Measurements from ENCODE around the gene SPRYD3. TPM values are rescaled to one million over a fixed set of nuclear protein-coding genes. Genes with fewer than 3 reads are reported as not detected.
"Not testable (repeated sequence)": the region's sequence is repeated elsewhere in the genome, so short reads cannot be mapped to it uniquely, and the experiment has no call there.

SPRYD3 gene
- total and polyA plus RNA-seq, 4 donors, result 53.8 to 101 (median 66.2) TPM

DNA sequence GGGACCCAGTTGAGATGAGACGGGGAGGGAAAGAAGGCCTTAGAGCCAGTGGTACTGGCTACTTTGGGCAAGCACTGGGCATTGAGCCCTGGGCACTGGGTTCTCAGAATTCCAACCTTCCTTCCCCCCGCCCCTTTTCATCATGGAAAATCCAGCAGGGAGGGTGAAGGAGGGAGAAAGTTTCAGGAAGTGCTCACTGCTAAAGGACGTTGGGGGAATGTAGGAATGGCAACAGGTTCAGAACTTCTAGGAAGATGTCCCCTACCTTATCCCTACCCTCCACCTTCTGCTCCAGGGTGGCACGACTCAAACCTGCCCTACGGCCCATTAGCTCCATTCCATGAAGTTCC is 33.5 kb downstream of the SPRYD3 start:
- intact Hi-C loops (cut with DNase I), result no loop called here
- DNase-seq, result peak; percentile 78 to 84
- Histone ChIP-seq H3K4me3 (ENCODE audit: low read length in 2 of 2) (peak overlapping the region; percentile 33 to 58), H3K27ac (ENCODE audit: low read depth in 1 of 2, low read length in 2 of 2) (peak overlapping the region; percentile 95 to 98), H3K9me3 (ENCODE audit: control insufficient read depth, low read length) (no peaks in the 10 kb centered on the region), H3K36me3 (ENCODE audit: control insufficient read depth in 1 of 2, insufficient read depth in 2 of 2, low read length in 1 of 2) (no peaks in the 10 kb centered on the region), H3K4me1 (ENCODE audit: control insufficient read depth in 1 of 2, insufficient read depth in 2 of 2, low read length in 2 of 2) (no peaks in the 10 kb centered on the region), H3K27me3 (ENCODE audit: control insufficient read depth in 1 of 2, insufficient read depth in 2 of 2, low read length in 1 of 2) (no peaks in the 10 kb centered on the region)
- WGBS, 2 donors, result 5 to 8% methylated on average over 5 of the region's 5 CpGs
- ATAC-seq (ENCODE audit: low FRiP score), result peak; percentile 31

DNA sequence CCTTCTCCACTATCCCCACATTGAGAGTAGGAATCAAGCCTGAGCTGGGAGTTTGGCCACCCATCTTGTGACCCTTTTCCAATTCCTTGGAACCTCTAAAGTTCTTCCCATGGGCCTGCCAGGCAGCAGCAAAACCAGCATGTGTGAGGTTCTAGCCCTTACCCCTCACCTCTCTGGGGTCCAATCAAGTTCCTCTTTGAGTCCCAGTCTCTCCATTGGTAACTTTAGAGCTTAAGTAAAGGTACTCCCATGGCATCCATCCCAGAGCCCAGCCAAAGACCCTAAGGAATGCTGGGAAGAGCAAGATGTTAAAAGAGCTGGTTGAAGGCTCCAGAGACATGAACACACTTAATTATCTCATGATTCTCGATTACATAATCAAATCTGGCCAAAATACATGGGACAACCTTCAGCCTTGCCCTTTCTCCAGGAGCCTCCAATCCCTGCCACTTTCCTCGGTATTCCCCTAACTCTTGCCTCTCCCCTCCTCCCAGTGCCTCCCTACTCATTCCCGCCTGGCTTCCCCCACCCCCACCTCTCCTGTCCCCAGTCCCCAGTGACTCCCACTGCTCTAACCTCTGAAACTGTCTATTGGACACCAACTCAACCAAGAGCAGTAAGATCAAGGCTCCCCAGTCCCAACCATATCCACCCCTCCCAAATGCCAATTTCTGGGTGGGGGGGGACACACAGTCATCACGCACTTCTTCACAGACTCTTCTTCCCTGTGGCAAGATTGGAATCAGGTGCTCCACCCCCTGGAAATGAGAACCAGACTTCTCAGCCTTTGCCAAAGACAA is 34.1 kb downstream of the SPRYD3 start:
- DNase-seq, result peak in 1 of 2 donors; percentile 63
- 13 to 28% methylated on average over 4 of the region's 4 CpGs for WGBS, 2 donors
- no peaks in the 10 kb centered on the region for H3K27me3 ChIP-seq (ENCODE audit: control insufficient read depth in 1 of 2, insufficient read depth in 2 of 2, low read length in 1 of 2)

DNA sequence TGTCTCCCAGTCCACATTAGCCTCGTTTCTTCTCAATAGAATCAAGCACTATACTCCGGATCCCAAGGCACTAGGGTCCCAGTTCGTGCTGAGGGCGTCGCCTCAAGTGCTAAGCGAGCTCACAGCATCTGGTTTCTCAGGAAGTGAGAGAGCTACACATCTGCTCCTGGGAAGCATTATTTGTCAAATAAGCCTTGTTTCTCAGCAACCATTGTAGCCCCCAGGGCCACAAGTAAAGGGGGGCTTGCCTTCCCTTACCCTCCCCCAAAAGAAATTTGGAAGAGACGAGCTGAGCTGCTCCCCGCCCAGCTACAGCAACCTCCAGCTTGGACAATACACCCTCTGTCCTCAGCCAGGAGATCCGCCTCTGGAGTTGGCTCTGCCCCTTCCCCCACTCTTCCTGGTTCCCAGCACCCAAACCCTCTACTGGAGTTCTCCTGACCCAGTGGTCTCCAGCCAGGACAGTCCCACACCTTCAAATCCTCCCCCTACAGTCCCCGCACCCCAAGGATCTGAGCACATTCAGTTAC is 35.1 kb downstream of the SPRYD3 start:
- 43 to 50% methylated on average over 10 of the region's 10 CpGs for WGBS, 2 donors
- Histone ChIP-seq H3K27ac (ENCODE audit: low read depth in 1 of 2, low read length in 2 of 2) (peak overlapping the region in 1 of 2 donors; percentile 49), H3K27me3 (ENCODE audit: control insufficient read depth in 1 of 2, insufficient read depth in 2 of 2, low read length in 1 of 2) (no peaks in the 10 kb centered on the region), H3K9me3 (ENCODE audit: control insufficient read depth, low read length) (no peaks in the 10 kb centered on the region), H3K4me3 (ENCODE audit: low read length in 2 of 2) (no peak overlapping the region), H3K4me1 (ENCODE audit: control insufficient read depth in 1 of 2, insufficient read depth in 2 of 2, low read length in 2 of 2) (no peaks in the 10 kb centered on the region), H3K36me3 (ENCODE audit: control insufficient read depth in 1 of 2, insufficient read depth in 2 of 2, low read length in 1 of 2) (peaks cover 2 to 4% of the 10 kb centered on the region in 2 donors)
- DNase-seq, result peak in 1 of 2 donors; percentile 70
- no peak for ATAC-seq (ENCODE audit: low FRiP score)
- intact Hi-C loops (cut with DNase I), result no loop called here

More for the DNA sequence above, 34.1 kb downstream of the SPRYD3 start:
- Histone ChIP-seq H3K9me3 (ENCODE audit: control insufficient read depth, low read length) (no peaks in the 10 kb centered on the region), H3K36me3 (ENCODE audit: control insufficient read depth in 1 of 2, insufficient read depth in 2 of 2, low read length in 1 of 2) (no peaks in the 10 kb centered on the region), H3K27ac (ENCODE audit: low read depth in 1 of 2, low read length in 2 of 2) (peak overlapping the region; percentile 95 to 98), H3K4me1 (ENCODE audit: control insufficient read depth in 1 of 2, insufficient read depth in 2 of 2, low read length in 2 of 2) (no peaks in the 10 kb centered on the region), H3K4me3 (ENCODE audit: low read length in 2 of 2) (peak overlapping the region in 1 of 2 donors; percentile 4)
- intact Hi-C loops (cut with DNase I), result no loop called here
- ATAC-seq (ENCODE audit: low FRiP score), result no peak

- H3K4me3 ChIP-seq (ENCODE audit: low read length in 2 of 2), result no peak overlapping the region
- DNase-seq, result no peak
- H3K9me3 ChIP-seq (ENCODE audit: control insufficient read depth, low read length), result no peaks in the 10 kb centered on the region
- peaks cover 2 to 4% of the 10 kb centered on the region in 2 donors for H3K36me3 ChIP-seq (ENCODE audit: control insufficient read depth in 1 of 2, insufficient read depth in 2 of 2, low read length in 1 of 2)
- no peak overlapping the region for H3K27ac ChIP-seq (ENCODE audit: low read depth in 1 of 2, low read length in 2 of 2)
- no peak for ATAC-seq (ENCODE audit: low FRiP score)
- intact Hi-C loops (cut with DNase I), result no loop called here
- no peaks in the 10 kb centered on the region for H3K4me1 ChIP-seq (ENCODE audit: control insufficient read depth in 1 of 2, insufficient read depth in 2 of 2, low read length in 2 of 2)
- no peaks in the 10 kb centered on the region for H3K27me3 ChIP-seq (ENCODE audit: control insufficient read depth in 1 of 2, insufficient read depth in 2 of 2, low read length in 1 of 2)
- WGBS, 2 donors, result 69 to 71% methylated on average over 7 of the region's 7 CpGs
Measured at GRCh38 chr12:53042607-53043454, 36.4 kb downstream of the SPRYD3 start.

DNA sequence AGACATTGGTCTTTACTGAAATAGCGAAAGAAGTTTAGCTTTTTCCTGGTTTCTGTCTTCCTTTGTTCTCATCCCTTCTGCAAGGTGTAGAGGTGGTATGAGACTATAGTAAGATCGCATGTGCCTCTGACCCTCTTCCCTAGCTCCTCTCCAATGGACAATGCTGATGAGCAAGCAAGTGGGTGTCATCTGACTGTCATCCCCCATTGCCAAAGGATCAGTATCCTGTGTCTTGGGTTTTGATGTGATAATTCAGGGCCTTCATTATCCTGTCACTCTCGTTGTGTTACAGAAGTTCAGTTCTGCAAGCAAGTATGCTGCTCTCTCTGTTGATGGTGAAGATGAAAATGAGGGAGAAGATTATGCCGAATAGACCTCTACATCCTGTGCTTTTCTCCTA is 39.3 kb downstream of the SPRYD3 start:
- ATAC-seq (ENCODE audit: low FRiP score), result no peak
- no peak for DNase-seq
- H3K27me3 ChIP-seq (ENCODE audit: control insufficient read depth in 1 of 2, insufficient read depth in 2 of 2, low read length in 1 of 2), result no peaks in the 10 kb centered on the region
- peak overlapping the region in 1 of 2 donors; percentile 28 for H3K27ac ChIP-seq (ENCODE audit: low read depth in 1 of 2, low read length in 2 of 2)
- no peak overlapping the region for H3K4me3 ChIP-seq (ENCODE audit: low read length in 2 of 2)
- 77 to 84% methylated on average over 3 to 4 of the region's 4 CpGs for WGBS, 2 donors
- peaks cover 7 to 12% of the 10 kb centered on the region in 2 donors for H3K36me3 ChIP-seq (ENCODE audit: control insufficient read depth in 1 of 2, insufficient read depth in 2 of 2, low read length in 1 of 2)
- intact Hi-C loops (cut with DNase I), result no loop called here
- H3K4me1 ChIP-seq (ENCODE audit: control insufficient read depth in 1 of 2, insufficient read depth in 2 of 2, low read length in 2 of 2), result no peaks in the 10 kb centered on the region
- H3K9me3 ChIP-seq (ENCODE audit: control insufficient read depth, low read length), result no peaks in the 10 kb centered on the region

GRCh38 chr12:53036802-53037201 is 42.4 kb downstream of the SPRYD3 start:
- Histone ChIP-seq H3K9me3 (ENCODE audit: control insufficient read depth, low read length) (no peaks in the 10 kb centered on the region), H3K27ac (ENCODE audit: low read depth in 1 of 2, low read length in 2 of 2) (no peak overlapping the region), H3K4me1 (ENCODE audit: control insufficient read depth in 1 of 2, insufficient read depth in 2 of 2, low read length in 2 of 2) (no peaks in the 10 kb centered on the region), H3K36me3 (ENCODE audit: control insufficient read depth in 1 of 2, insufficient read depth in 2 of 2, low read length in 1 of 2) (peaks cover 10 to 17% of the 10 kb centered on the region in 2 donors), H3K27me3 (ENCODE audit: control insufficient read depth in 1 of 2, insufficient read depth in 2 of 2, low read length in 1 of 2) (no peaks in the 10 kb centered on the region), H3K4me3 (ENCODE audit: low read length in 2 of 2) (no peak overlapping the region)
- intact Hi-C loops (cut with DNase I), result no loop called here
- ATAC-seq (ENCODE audit: low FRiP score), result no peak
- DNase-seq, result no peak
- 82 to 83% methylated on average over 3 of the region's 3 CpGs for WGBS, 2 donors

DNA sequence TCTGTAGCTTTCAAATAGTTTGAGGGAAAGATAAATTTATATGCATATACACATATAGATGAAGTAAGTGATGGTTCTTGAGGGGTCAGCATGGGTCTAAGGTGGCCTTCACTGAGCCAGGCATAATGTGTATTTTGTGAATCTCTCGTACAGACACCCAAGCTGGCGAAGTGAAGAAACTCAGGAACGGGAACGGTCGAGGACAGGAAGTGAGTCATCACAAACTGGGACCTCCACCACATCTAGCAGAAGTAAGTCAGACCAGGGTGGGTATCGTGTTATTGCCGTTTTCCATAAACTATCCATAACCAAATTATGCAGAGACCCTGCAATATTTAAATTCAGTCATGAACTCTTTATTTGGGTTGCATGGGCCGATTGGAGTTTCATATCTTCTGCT is 44.7 kb downstream of the SPRYD3 start:
- DNase-seq (no peak), ATAC-seq (ENCODE audit: low FRiP score) (no peak)
- Histone ChIP-seq H3K4me3 (ENCODE audit: low read length in 2 of 2) (no peak overlapping the region), H3K27me3 (ENCODE audit: control insufficient read depth in 1 of 2, insufficient read depth in 2 of 2, low read length in 1 of 2) (no peaks in the 10 kb centered on the region), H3K27ac (ENCODE audit: low read depth in 1 of 2, low read length in 2 of 2) (no peak overlapping the region), H3K36me3 (ENCODE audit: control insufficient read depth in 1 of 2, insufficient read depth in 2 of 2, low read length in 1 of 2) (peaks cover 12 to 13% of the 10 kb centered on the region in 2 donors), H3K4me1 (ENCODE audit: control insufficient read depth in 1 of 2, insufficient read depth in 2 of 2, low read length in 2 of 2) (no peaks in the 10 kb centered on the region), H3K9me3 (ENCODE audit: control insufficient read depth, low read length) (no peaks in the 10 kb centered on the region)
- 68 to 72% methylated on average over 8 of the region's 8 CpGs for WGBS, 2 donors
- intact Hi-C loops (cut with DNase I), result no loop called here

DNA sequence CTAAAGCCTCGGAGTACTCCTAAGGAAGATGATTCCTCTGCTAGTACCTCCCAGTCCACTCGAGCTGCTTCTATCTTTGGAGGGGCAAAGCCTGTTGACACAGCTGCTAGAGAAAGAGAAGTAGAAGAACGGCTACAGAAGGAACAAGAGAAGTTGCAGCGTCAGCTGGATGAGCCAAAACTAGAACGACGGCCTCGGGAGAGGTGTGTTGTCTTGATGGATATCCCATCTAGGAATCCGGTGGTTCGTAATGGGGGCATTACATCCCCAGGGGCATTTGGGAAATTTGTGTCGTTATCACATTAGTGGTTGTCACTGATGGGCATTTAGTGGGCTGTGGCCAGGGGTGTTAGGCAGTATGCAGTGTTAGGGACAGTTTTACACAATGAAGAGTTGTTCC is 45.4 kb downstream of the SPRYD3 start:
- H3K36me3 ChIP-seq (ENCODE audit: control insufficient read depth in 1 of 2, insufficient read depth in 2 of 2, low read length in 1 of 2), result peaks cover 12 to 14% of the 10 kb centered on the region in 2 donors
- H3K27ac ChIP-seq (ENCODE audit: low read depth in 1 of 2, low read length in 2 of 2); H3K4me3 ChIP-seq (ENCODE audit: low read length in 2 of 2); H3K27me3 ChIP-seq (ENCODE audit: control insufficient read depth in 1 of 2, insufficient read depth in 2 of 2, low read length in 1 of 2); ATAC-seq (ENCODE audit: low FRiP score); DNase-seq; H3K9me3 ChIP-seq (ENCODE audit: control insufficient read depth, low read length); H3K4me1 ChIP-seq (ENCODE audit: control insufficient read depth in 1 of 2, insufficient read depth in 2 of 2, low read length in 2 of 2); intact Hi-C loops (cut with DNase I): not testable (repeated sequence)
- WGBS, 2 donors, result 77 to 78% methylated on average over 10 of the region's 10 CpGs

All from aorta (tissue), 5 donors.